ENCODE data around the gene ANGEL2.

DNA sequence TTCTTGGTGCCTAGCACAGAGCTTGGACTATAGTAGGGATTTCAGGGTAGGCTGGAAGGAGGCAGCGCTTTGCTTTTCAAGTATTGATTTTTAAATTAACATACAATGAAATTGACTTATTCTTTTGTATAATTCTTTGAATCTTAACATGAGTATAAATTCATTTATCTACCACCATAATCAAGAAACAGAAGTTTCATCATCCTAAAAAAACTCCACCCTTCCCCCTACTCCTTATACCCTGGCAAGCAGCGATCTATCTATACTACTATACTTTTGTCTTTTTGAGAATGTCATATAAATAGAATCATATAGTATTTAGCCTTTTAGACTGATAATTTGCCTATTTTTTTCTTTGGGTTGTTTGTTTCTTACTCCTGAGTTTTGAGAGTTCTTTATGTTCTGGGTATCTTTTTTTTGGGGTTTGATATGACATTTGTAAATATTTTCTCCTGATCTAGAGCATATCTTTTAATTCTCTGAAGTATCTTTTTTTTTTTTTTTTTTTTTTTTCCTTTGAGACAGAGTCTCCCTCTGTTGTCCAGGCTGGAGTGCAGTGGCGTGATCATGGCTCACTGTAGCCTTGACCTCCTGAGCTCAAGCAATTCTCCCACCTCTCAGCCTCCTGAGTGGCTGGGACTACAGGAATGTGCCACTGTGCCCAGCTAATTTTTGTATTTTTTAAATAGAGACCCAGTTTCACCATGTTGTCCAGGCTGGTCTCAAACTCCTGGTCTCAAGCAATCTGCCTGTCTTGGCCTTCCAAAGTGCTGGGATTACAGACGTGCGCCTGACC, 41.8 kb upstream of the ANGEL2 start:
- TF ChIP-seq NRF1 (IDR thresholded peaks at IDR 0.05; ENCODE audit: low read depth, low read length) (no peak), RXRA (IDR thresholded peaks at IDR 0.05; ENCODE audit: borderline replicate concordance, low read depth) (no peak), EZH2phosphoT487 (IDR thresholded peaks at IDR 0.05; ENCODE audit: borderline replicate concordance, low read depth) (no peak), POLR2AphosphoS5 (IDR thresholded peaks at IDR 0.05; ENCODE audit: low read depth, low read length) (no peak), GATA2 (CRISPR knock-in tag; IDR thresholded peaks at IDR 0.05) (no peak), GABPA (IDR thresholded peaks at IDR 0.05; ENCODE audit: low read depth) (no peak), CHD2 (IDR thresholded peaks at IDR 0.05; ENCODE audit: low read length, partially characterized antibody) (no peak), RAD21 (IDR thresholded peaks at IDR 0.05; ENCODE audit: low read length) (no peak)
- TF ChIP-seq, protein P1, sequence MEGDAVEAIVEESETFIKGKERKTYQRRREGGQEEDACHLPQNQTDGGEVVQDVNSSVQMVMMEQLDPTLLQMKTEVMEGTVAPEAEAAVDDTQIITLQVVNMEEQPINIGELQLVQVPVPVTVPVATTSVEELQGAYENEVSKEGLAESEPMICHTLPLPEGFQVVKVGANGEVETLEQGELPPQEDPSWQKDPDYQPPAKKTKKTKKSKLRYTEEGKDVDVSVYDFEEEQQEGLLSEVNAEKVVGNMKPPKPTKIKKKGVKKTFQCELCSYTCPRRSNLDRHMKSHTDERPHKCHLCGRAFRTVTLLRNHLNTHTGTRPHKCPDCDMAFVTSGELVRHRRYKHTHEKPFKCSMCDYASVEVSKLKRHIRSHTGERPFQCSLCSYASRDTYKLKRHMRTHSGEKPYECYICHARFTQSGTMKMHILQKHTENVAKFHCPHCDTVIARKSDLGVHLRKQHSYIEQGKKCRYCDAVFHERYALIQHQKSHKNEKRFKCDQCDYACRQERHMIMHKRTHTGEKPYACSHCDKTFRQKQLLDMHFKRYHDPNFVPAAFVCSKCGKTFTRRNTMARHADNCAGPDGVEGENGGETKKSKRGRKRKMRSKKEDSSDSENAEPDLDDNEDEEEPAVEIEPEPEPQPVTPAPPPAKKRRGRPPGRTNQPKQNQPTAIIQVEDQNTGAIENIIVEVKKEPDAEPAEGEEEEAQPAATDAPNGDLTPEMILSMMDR (IDR thresholded peaks at IDR 0.05), result no peak
- TF ChIP-seq, protein P2, sequence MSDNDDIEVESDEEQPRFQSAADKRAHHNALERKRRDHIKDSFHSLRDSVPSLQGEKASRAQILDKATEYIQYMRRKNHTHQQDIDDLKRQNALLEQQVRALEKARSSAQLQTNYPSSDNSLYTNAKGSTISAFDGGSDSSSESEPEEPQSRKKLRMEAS (IDR thresholded peaks at IDR 0.05; ENCODE audit: low read depth), result no peak
